GM21619 (cell line): ENCODE data around the gene NCOA4.
"Not testable (repeated sequence)": the region's sequence is repeated elsewhere in the genome, so short reads cannot be mapped to it uniquely, and the experiment has no call there.

Source experiments
- ATAC-seq: cut with Tn5 transposase; IDR thresholded peaks from one replicate; pipeline ENCODE4 v1.9.1; 2021; ENCODE audit not compliant: unreplicated experiment

Gene NCOA4

GRCh38 chr10:46020344-46020657 is 10.1 kb downstream of the NCOA4 start:
- ATAC-seq = no peak

GRCh38 chr10:46019569-46020343 is 10.7 kb downstream of the NCOA4 start:
- no peak for ATAC-seq

- ATAC-seq = no peak
Observed at GRCh38 chr10:46019177-46019528, 11.3 kb downstream of the NCOA4 start.

- no peak for ATAC-seq
Observed at GRCh38 chr10:46018453-46019176, 11.8 kb downstream of the NCOA4 start.

GRCh38 chr10:46017733-46018132 is 12.7 kb downstream of the NCOA4 start:
- no peak for ATAC-seq

GRCh38 chr10:46016811-46017210 is 13.6 kb downstream of the NCOA4 start:
- ATAC-seq = no peak

- no peak for ATAC-seq
Observed at GRCh38 chr10:46016190-46016589, 14.2 kb downstream of the NCOA4 start.

- no peak for ATAC-seq
Observed at GRCh38 chr10:46014683-46015405, 15.6 kb downstream of the NCOA4 start.

- ATAC-seq = no peak
Observed at GRCh38 chr10:46014206-46014605, 16.2 kb downstream of the NCOA4 start.

GRCh38 chr10:46012746-46013145 is 17.7 kb downstream of the NCOA4 start:
- ATAC-seq = no peak

- ATAC-seq = no peak
Observed at GRCh38 chr10:46006219-46006618, 24.2 kb downstream of the NCOA4 start.

GRCh38 chr10:46005383-46005782 is 25.0 kb downstream of the NCOA4 start:
- no peak for ATAC-seq

- no peak for ATAC-seq
Observed at GRCh38 chr10:46004963-46005362, 25.5 kb downstream of the NCOA4 start.

GRCh38 chr10:46002916-46003693 is 27.3 kb downstream of the NCOA4 start:
- ATAC-seq = no peak

GRCh38 chr10:46002189-46002687 is 28.2 kb downstream of the NCOA4 start:
- ATAC-seq = not testable (repeated sequence)

- no peak for ATAC-seq
Observed at GRCh38 chr10:46001187-46001756, 29.2 kb downstream of the NCOA4 start.

GRCh38 chr10:46000538-46000937 is 29.9 kb downstream of the NCOA4 start:
- ATAC-seq = no peak

- not testable (repeated sequence) for ATAC-seq
Observed at GRCh38 chr10:45999955-46000354, 30.5 kb downstream of the NCOA4 start.

GRCh38 chr10:45997994-45998763 is 32.2 kb downstream of the NCOA4 start:
- no peak for ATAC-seq

- no peak for ATAC-seq
Observed at GRCh38 chr10:45997557-45997956, 32.9 kb downstream of the NCOA4 start.
